ENCODE results near the gene SCYL1.
A peak's percentile ranks its signal among the peaks of the same experiment; 100 is the strongest.
"Not testable (repeated sequence)": the region's sequence is repeated elsewhere in the genome, so short reads cannot be mapped to it uniquely, and the experiment has no call there.

Gene SCYL1

GRCh38 chr11:65554842-65555430, 30.1 kb downstream of the SCYL1 start:
- no peak for DNase-seq (ENCODE audit: low read depth)

GRCh38 chr11:65555693-65556231, 30.9 kb downstream of the SCYL1 start:
- DNase-seq (ENCODE audit: low read depth) = peak; percentile 85

DNA sequence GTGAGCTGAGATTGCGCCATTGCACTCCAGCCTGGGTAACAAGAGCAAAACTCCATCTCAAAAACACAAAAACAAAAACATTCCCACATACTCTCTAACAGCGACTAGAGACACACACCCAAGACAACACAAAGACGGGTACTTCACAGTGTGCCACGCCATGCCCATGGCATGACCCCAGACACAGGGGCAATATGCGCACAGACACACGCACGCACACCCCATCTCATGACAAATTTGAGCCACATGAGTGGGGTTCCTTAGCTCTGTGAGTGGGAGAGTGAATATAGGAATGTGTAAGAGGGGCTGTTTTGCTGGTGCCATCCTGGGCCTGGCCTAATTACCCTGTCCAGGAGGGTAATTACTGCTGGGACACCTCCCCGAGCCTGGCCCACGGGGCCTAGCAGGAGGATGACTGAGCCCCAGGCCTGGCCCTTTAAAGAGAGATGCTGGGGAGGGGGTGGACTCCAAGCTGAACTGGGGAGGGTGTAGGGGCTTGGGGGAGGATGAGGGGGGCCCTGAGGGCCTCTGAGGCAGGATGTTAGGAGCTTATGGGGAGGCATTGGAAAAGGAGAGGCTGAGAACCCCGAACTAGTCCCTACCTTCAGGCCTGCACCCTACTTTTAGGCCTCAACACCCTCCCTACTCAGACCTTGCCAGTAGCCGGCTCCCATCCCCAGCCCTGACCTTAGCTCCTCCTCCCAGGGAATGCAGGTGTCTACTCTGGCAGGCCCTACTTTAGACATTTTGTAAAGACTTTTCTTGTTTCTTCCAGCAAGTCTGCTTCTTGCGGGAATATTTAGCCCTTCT, 31.8 kb downstream of the SCYL1 start:
- DNase-seq (ENCODE audit: low read depth) = no peak

- no peak for DNase-seq (ENCODE audit: low read depth)
These were observed 32.6 kb downstream of the SCYL1 start for GRCh38 chr11:65557280-65558001.

DNA sequence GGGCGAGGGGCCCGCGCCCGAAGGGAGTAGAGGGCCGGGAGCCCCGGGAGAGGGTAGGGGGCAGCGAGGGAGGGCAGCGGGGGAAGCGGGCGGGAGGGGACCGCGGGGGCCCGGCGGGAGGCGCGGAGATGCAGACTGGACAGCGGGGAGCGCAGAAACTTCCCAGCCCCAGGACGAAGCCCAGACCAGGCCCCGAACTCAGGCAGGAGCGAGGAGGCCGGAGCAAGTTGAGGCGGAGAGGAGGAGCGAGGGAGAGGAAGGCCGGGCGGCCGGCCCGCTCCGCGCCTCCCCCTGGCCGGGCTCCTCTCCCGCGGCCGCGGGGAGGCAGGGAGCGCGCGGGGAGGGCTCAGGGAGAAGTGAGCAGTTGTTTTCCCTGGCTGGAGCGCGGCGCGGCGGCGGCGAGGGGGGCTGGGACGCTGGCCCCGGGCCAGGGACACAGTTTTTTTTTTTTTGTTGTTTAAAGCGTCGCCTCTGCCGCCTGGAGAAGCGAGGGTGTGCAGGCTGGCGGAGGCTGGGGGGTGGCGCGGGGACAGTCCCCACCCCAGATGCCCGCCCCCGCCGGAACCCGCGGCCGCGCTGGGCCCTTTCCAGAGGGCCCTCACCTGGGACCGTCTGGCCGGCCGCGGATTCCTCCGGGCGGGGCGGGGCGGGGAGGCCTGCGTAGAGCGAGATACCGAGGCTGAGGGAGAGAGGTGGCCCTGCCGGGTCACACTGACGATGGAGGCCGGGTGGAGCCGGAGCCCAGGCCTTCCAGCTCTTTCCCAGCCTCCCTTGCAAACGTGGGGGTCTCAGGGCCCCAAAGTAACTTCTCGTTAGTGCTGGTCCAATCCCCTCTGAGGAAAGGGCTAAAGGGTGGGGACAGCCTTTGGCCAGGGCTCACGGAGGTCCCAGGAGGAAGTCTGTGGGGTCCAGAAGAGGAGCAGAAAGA, 33.4 kb downstream of the SCYL1 start, which contains the start of gene LTBP3:
Gene LTBP3 (minus strand): TSS at position 358 of the 928 bp plus-strand sequence. CDS start 400 bp downstream, outside the sequence.
- peak; percentile 85 for DNase-seq (ENCODE audit: low read depth)

DNA sequence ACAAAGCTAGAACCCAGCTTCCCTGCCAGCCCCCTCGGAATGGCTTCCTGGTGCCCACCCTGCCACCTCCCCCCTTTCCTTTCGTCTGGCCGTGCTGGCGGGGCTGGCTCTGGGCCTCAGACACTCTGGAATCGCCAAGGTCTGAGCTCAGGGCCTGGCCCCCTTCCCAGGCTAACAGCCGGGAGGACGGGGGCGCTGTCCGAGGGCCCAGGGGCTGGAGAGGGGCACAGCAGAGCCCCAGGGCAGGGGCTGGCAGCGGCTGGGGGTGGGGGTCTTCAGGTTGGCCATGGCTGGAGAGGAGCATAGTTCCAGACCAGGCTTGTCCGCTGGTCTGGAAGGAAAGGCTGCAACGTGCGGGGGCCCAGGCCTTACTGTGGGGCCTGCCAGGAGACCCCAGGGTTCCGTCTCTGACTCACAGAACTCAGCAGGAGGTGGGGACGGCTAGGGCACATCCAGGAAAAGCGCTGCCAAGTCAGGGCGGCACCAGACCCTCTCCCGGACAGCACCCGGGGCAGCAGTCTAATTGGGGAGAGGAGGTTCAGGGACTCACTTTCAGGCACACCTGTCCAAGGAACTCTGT, 34.1 kb downstream of the SCYL1 start:
- DNase-seq (ENCODE audit: low read depth) = no peak

DNA sequence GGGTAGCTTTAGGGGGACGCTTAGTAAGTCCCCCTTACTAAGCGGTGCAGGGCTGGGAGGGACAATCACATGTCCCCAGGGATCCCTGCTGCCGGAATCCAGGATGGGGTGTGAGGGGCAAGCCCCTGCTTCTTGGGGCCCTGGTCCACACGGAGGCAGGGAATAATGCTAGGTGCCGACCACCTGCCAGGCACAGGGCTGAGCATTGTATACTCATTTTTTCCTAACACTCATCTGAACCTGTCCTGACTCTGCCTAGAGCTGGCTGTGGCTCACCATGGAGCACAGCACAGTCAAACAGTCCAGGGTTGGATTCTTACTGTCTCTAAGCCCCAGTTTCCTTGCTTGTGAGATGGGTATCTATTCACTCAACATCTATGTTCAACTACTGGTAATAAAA, 34.7 kb downstream of the SCYL1 start:
- no peak for DNase-seq (ENCODE audit: low read depth)

DNA sequence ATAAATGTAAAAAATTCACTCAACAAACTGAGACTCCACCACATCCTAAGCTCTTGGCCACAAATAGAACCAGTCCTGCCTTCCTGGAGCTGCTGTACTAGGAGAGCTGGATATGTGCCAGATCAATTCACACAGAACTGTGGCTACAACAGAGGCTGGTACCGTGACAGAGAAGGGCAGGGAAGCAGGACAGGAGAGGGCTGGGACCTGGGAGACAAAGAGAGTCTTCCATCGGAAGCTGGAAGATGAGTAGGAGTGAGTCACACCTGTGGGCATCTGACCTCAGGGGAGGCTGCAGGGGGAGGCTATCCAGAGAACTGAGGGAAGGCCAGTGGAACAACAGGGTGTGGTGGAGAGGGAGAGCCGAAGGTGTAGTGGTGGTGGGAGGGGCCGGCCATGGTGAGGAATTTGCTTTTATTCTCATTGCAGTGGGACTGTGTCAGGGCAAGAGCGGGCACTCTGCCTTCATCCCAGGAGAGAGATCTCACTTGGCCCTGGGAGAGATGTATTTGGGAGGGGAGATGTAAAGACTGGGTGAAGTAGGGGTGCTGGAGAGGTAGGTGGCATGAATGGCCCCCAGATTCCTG, 35.2 kb downstream of the SCYL1 start:
- DNase-seq (ENCODE audit: low read depth) = peak; percentile 49

DNA sequence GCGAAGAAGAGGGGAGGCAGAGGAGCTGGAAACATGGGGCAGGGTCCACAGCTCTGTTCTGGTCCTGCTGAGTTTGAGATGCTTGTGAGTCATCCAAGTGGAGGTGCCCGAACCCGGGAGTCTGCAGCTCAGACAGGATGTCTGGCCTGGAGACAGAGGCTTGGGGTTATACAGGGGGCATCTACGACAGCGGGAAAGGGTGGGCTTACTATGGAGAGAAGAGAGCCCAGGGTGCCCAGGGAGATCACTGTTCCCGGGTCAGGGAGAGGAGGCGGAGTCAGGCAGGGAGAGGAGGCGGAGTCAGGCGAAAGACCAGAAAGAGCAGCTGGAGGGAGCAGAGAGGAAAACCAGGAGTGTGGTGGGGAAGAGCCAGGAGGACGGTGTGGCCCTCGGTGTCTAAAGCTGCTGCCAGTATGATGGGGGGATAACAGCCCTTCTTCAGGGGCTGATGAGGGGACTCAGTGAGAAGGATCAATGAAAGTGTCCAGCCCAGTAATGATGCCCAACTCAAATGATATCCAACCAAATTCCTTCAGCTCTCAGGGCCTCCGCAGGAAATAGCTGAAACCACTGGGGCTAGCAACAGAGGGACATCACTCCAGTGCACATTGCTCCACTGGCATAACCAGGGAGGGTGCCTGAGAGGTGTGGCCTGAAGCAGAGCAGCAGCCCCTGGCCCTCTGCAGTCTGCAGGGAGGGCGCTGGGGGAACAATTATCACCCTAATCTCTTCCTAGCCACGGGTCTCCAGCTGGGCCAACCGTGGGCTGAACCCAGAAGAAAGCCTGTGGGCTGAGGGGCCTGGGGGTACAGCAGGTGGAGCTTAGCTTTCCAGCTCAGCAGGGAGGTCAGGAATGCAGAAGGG, 35.9 kb downstream of the SCYL1 start:
- DNase-seq (ENCODE audit: low read depth) = peak; percentile 73

DNA sequence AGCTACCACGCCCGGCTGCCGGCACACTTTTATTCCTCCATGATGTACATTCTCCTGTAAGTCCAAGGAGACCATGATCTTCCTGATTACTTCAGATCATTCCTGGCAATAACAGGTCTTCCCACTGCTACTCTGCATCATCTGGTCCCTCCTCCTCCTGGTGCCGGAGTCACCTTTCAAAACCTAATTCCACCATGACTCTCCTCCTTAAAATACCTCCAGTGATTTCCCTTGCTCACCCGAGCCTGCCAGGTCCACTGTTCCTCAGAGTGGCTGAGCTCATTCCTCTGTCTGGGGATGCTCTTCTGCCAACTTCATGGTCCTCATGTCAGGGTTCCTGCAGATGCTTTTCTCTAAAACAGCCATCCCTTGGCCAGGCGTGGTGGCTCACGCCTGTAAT, 37.1 kb downstream of the SCYL1 start:
- DNase-seq (ENCODE audit: low read depth) = no peak

DNA sequence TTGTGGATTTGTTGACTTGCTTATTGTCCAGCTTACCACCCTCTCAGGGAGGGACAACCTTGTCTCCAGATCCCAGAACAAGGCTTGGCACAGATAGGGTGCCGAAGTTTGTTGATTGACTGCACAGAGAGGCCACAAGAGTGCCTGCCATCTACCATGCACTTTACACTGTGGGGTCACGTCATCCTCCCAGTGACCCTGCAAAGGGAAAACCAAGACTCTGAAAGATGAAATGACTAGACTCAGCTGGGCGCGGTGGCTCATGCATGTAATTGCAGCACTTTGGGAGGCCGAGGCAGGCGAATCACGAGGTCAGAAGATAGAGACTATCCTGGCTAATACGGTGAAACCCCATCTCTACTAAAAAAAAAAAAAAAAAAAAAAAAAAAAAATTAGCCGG, 37.9 kb downstream of the SCYL1 start:
- no peak for DNase-seq (ENCODE audit: low read depth)

DNA sequence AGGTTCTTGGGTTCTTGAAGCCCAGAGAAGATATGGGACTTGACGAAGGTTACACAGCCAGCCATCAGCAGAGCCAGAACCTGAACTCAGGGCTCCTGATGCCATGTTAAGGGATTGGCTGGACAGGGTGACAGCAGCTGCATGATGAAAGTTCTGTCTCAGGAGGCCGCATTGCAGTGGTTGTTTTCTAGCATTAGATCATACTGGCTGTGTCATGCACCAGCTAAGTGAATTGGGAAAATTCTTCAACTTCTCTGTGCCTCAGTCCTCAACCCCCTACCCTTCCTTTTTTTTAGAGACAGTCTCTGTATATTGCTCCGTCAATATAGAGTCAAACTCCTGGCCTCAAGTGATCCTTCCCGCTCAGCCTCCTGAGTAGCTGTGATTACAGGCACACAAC, 38.7 kb downstream of the SCYL1 start:
- no peak for DNase-seq (ENCODE audit: low read depth)

GRCh38 chr11:65564879-65565559, 40.1 kb downstream of the SCYL1 start:
- DNase-seq (ENCODE audit: low read depth) = not testable (repeated sequence)

DNA sequence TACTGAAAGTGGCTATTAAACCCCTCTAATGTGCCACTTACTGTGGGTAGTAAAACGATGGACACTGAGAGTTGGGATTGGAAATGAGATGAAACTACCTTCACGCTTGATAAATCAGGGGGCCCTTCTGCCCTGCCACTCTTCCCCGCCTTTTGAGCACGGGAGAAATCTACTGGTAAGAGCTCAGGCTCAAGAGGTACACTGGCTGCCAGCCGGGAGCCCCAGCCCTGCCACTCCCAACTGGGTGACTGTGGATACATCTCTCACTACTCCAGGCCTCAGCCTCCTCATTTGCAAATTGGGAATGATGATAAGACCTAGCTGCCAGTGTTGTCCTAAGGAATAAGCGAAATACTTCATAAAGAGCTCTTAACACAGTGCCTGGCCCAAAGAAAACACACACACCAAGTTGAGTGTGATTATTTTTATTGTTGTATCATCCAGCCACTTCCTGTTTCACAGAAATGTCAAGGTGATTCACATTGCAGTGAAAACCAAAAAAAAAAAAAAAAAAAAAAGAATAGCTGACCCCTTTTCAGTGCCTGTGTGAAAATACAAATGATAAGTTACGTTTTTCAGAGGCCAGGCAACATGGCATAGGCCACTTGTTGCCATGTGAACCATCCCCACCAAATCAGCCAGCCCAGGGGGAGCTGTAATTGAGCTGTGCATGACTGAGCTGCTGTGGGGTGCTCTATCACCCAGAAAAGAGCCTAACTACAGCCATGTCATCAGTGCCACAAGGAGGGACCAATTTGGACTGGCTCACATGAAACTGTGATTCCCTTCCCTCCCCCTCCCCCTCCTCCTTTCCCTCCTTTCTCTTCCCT, 41.0 kb downstream of the SCYL1 start:
- DNase-seq (ENCODE audit: low read depth) = no peak

GRCh38 chr11:65569164-65569972, 44.5 kb downstream of the SCYL1 start:
- no peak for DNase-seq (ENCODE audit: low read depth)

- peak; percentile 99 for DNase-seq (ENCODE audit: low read depth)
These were observed 45.4 kb downstream of the SCYL1 start, which contains the start of gene ZNRD2 for GRCh38 chr11:65569973-65570918. Gene ZNRD2, plus strand, starts transcription at chr11:65570477. Its CDS starts 15 bp downstream, at chr11:65570492.
